GM19452 (cell line): ENCODE results near the gene ZNF692.
"Not testable (repeated sequence)": the region's sequence is repeated elsewhere in the genome, so short reads cannot be mapped to it uniquely, and the experiment has no call there.

Experiments used
- ATAC-seq: cut with Tn5 transposase; IDR thresholded peaks from one replicate; pipeline ENCODE4 v1.9.1; 2021; ENCODE audit not compliant: unreplicated experiment

The ZNF692 gene

GRCh38 chr1:248850124-248850523, 8.8 kb downstream of the ZNF692 start:
- no peak for ATAC-seq

GRCh38 chr1:248849637-248850036, 9.2 kb downstream of the ZNF692 start:
- no peak for ATAC-seq

- no peak for ATAC-seq
Measured at GRCh38 chr1:248849152-248849551, 9.7 kb downstream of the ZNF692 start.

- no peak for ATAC-seq
Measured at GRCh38 chr1:248848602-248849001, 10.3 kb downstream of the ZNF692 start.

- ATAC-seq, result no peak
Measured at GRCh38 chr1:248847956-248848561, 10.8 kb downstream of the ZNF692 start.

- ATAC-seq, result no peak
Measured at GRCh38 chr1:248847181-248847955, 11.5 kb downstream of the ZNF692 start.

GRCh38 chr1:248844526-248844925, 14.4 kb downstream of the ZNF692 start:
- no peak for ATAC-seq

GRCh38 chr1:248843687-248844086, 15.2 kb downstream of the ZNF692 start:
- ATAC-seq, result no peak

- ATAC-seq, result peak; percentile 26
Measured at GRCh38 chr1:248842781-248843331, 16.0 kb downstream of the ZNF692 start.

GRCh38 chr1:248841702-248842395, 17.0 kb downstream of the ZNF692 start:
- no peak for ATAC-seq

- ATAC-seq, result no peak
Measured at GRCh38 chr1:248840946-248841345, 17.9 kb downstream of the ZNF692 start.

GRCh38 chr1:248839168-248839555, 19.7 kb downstream of the ZNF692 start:
- ATAC-seq, result no peak

GRCh38 chr1:248838357-248839167, 20.3 kb downstream of the ZNF692 start:
- peak; percentile 62 for ATAC-seq

- peak; percentile 78 for ATAC-seq
Measured at GRCh38 chr1:248837781-248838356, 21.0 kb downstream of the ZNF692 start, which contains the start of gene ZNF672. Gene ZNF672 (plus strand): TSS chr1:248838224. CDS start chr1:248847275, 9,051 bp downstream.

- ATAC-seq, result no peak
Measured at GRCh38 chr1:248837045-248837780, 21.7 kb downstream of the ZNF692 start.

GRCh38 chr1:248834343-248834940, 24.4 kb downstream of the ZNF692 start:
- ATAC-seq, result no peak

- no peak for ATAC-seq
Measured at GRCh38 chr1:248831842-248832241, 27.0 kb downstream of the ZNF692 start.

GRCh38 chr1:248830718-248831017, 28.2 kb downstream of the ZNF692 start:
- ATAC-seq, result not testable (repeated sequence)

- ATAC-seq, result no peak
Measured at GRCh38 chr1:248828845-248829244, 30.0 kb downstream of the ZNF692 start.
